NB4 (cell line): ENCODE results near the gene FAM118A.

Experiments used
- DNase-seq: peaks from one replicate; pipeline ENCODE4 v3.0.0; 2010; ENCODE audit warnings: low read depth
- H3K4me3 ChIP-seq: one replicate; pipeline ENCODE4 v1.5.1; 2011; ENCODE audit warnings: mild to moderate bottlenecking, low read depth, low read length, moderate library complexity
- MYC ChIP-seq: IDR thresholded peaks from 2 replicates; pipeline ENCODE4 v1.6.1; 2011; ENCODE audit warnings: low read depth, low read length
- POLR2A ChIP-seq: IDR thresholded peaks from 2 replicates; pipeline ENCODE4 v1.6.1; 2011; ENCODE audit warnings: mild to moderate bottlenecking; ENCODE audit not compliant: insufficient read length; ENCODE audit errors: extremely low read depth
- TF ChIP-seq, protein P1 (sequence below): IDR thresholded peaks from 2 replicates; pipeline ENCODE4 v1.6.1; 2011; ENCODE audit warnings: low read depth, low read length
- TF ChIP-seq, protein P2 (sequence below): IDR thresholded peaks from one replicate; pipeline ENCODE4 v1.5.1; 2012; ENCODE audit warnings: low read depth, low read length

Gene FAM118A

DNA sequence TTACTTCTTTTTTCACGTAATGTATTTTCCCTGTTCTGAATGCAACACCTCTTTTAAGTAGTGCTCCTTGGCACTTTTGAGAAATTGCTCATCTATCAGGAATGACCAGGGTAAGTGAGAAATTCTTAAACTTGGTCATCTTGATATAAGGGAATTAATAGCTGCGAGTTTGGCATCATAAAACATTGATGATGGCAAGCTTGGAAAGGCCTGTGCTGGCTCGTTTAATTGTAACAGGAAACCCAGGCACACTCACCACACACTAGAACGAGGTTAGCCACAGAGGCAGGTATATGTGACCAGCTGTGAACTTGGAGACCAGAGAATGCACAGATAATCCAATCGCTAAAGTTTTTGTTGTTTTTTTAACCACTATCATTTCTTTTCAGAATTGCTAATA is 24.3 kb downstream of the FAM118A start:
- no peak overlapping the region for H3K4me3 ChIP-seq
- TF ChIP-seq, protein P1, sequence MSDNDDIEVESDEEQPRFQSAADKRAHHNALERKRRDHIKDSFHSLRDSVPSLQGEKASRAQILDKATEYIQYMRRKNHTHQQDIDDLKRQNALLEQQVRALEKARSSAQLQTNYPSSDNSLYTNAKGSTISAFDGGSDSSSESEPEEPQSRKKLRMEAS, result no peak
- no peak for TF ChIP-seq POLR2A
- no peak for TF ChIP-seq MYC
- TF ChIP-seq, protein P2, sequence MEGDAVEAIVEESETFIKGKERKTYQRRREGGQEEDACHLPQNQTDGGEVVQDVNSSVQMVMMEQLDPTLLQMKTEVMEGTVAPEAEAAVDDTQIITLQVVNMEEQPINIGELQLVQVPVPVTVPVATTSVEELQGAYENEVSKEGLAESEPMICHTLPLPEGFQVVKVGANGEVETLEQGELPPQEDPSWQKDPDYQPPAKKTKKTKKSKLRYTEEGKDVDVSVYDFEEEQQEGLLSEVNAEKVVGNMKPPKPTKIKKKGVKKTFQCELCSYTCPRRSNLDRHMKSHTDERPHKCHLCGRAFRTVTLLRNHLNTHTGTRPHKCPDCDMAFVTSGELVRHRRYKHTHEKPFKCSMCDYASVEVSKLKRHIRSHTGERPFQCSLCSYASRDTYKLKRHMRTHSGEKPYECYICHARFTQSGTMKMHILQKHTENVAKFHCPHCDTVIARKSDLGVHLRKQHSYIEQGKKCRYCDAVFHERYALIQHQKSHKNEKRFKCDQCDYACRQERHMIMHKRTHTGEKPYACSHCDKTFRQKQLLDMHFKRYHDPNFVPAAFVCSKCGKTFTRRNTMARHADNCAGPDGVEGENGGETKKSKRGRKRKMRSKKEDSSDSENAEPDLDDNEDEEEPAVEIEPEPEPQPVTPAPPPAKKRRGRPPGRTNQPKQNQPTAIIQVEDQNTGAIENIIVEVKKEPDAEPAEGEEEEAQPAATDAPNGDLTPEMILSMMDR, result no peak
- DNase-seq, result no peak

DNA sequence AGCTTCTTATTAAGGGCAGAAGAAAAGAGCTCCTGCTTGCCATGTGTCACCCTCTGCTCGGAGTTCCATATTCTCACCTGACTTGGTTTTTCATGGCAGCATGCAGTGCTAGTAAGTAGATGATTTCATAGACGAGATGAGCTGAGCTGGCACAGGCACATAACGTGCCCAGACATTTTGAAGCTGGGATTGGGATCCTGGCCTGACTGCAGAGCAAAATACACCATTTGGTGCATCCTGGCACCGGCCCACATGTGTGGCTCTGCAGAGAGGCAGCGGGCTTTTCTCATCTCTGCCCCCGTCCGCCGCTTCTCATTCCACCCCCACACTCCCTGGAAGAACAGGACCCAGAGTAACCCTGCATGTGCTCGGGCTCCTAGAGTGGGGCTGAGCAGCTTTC is 24.8 kb downstream of the FAM118A start:
- no peak overlapping the region for H3K4me3 ChIP-seq
- TF ChIP-seq POLR2A (no peak), MYC (no peak)
- TF ChIP-seq, protein P1, result no peak
- TF ChIP-seq, protein P2, result no peak

DNA sequence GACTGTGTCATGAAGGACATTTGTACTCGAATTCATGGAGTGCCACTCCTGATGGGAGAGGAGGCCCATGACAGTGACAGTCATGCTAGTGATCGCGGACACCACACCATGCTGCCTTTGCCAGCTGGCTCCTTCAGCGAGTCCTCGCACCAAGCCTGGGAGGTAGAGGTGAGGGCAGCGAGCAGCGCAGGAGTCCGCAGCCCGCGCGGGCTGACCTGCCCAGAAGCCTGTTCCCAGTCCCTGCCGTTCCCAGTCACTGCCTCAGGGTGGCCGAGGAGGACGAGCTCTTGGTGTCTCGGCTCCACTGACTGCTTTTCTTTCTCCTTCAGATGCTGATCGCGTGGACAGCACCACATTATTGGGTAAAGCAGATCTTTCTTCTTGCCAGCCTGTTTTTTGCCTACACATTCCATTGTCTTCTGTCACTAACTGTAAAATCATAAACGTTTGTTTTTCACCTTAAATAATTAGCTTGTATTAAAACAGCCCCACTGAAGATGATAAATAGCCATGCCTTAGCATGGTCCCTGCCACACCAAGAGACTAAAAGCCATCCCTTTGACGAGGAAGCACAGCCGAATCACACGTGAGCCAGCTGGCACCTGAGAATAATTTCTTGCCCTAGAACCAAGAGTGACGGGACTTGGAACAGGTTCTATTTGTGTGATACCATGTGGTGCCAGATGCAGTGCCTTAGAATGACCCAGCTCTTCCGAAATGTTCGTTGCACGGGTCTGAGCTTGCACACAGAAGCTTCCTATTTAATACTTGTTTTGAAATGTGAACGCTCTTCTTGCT is 25.5 kb downstream of the FAM118A start:
- DNase-seq, result no peak
- TF ChIP-seq POLR2A, result no peak
- TF ChIP-seq MYC, result no peak
- TF ChIP-seq, protein P2, result no peak
- TF ChIP-seq, protein P1, result no peak
- no peak overlapping the region for H3K4me3 ChIP-seq

More for the DNA sequence above, 24.8 kb downstream of the FAM118A start:
- DNase-seq, result no peak

DNA sequence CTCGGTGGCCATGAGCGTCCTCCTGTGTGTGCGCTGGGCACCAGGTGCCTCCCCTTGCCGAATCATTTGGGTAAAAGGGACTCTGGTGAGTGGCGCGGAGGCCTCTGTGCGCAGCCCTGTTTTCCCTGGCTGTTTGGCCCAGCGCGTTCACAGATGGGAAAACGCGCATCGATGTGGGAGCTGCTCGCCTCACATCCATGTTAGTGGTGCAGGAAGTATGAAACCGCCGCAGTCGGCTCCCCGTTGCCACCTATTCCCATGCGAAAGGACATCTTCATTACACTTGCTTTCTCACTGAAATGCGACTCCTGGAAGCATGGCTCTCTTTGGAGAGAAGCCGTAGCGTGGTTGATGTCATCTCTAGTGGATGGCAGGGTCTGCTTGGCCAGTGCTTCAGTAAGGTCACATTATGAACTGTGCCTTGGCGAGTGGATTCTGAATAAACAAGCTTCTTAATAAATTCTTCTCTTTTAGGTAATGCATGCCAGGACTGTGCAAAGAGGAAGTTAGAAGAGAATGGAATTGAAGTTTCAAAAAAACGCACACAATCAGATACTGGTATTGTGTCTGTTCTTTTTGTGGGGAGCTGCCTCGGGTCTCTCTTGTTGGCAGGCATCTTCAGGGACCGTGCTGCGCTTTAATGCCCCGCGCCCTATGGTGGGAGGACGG is 26.3 kb downstream of the FAM118A start:
- TF ChIP-seq POLR2A (no peak), MYC (no peak)
- TF ChIP-seq, protein P1, result no peak
- TF ChIP-seq, protein P2, result no peak
- H3K4me3 ChIP-seq, result no peak overlapping the region
- no peak for DNase-seq

DNA sequence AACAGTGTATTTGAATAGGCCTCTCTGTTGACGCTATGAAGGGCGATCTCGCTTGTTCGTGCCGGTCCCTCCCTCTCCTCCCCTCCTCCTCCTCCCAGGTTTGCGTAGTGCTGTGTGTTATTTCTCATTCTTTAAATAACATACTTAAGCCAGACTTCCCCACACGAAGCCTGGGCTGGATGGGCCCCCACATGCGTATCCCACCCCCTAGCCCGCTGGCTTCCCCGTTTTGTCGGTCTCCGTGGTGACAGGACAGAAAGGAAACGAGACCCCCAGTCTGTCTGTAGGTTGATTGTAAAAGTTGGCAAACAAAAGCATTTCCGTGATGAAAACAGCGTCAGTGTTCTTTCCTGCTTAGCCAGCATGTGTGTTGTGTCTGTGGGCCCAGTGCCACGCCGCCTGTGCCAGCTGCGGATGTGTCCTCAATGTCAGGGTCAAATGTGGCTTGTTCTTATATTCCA is 27.3 kb downstream of the FAM118A start:
- H3K4me3 ChIP-seq, result no peak overlapping the region
- no peak for DNase-seq
- TF ChIP-seq, protein P1, result no peak
- TF ChIP-seq POLR2A, result no peak
- no peak for TF ChIP-seq MYC
- TF ChIP-seq, protein P2, result no peak
